GOT3 (cell line): ENCODE measurements around the gene DUSP22.

ENCODE experiments used
- DNase-seq: peaks from one replicate; lab custom pipeline; 2025; ENCODE audit warnings: mixed read lengths; lab: John Stamatoyannopoulos, UW

DUSP22 gene

DNA sequence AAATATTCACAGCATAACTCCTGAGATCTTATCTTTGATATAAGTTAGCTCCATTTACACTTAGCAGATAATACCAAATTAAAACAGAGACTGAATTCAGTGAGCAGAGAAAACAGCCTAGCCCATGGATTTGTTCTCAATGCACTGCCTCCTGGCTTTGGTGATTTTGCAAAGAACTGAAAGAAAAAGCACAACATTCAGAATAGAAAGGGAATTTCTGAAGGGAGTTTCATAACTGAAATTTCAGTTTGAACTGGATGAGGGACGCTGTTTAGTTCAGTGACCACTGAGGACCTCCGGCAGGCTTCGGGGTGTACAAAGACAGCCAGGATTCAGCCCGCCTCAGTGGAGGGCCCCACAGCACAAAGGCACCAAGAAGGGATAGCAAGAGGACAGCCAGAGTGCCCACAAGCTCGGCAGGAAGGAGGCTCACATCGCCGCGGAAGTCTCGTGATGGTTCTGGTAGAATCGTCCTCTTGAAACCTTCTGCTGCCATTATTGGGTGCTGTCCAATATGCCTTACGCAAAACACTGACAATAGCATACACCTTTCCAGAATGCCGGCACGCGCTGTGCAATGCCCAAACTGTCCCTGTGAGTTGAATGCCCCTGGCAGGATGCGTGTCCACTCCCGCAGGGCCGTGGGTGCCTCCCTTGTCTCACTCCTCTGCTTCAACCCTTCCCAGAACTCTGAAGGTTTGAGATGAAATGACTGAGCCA lies 89.6 kb downstream of the DUSP22 start:
- DNase-seq, result no peak

DNA sequence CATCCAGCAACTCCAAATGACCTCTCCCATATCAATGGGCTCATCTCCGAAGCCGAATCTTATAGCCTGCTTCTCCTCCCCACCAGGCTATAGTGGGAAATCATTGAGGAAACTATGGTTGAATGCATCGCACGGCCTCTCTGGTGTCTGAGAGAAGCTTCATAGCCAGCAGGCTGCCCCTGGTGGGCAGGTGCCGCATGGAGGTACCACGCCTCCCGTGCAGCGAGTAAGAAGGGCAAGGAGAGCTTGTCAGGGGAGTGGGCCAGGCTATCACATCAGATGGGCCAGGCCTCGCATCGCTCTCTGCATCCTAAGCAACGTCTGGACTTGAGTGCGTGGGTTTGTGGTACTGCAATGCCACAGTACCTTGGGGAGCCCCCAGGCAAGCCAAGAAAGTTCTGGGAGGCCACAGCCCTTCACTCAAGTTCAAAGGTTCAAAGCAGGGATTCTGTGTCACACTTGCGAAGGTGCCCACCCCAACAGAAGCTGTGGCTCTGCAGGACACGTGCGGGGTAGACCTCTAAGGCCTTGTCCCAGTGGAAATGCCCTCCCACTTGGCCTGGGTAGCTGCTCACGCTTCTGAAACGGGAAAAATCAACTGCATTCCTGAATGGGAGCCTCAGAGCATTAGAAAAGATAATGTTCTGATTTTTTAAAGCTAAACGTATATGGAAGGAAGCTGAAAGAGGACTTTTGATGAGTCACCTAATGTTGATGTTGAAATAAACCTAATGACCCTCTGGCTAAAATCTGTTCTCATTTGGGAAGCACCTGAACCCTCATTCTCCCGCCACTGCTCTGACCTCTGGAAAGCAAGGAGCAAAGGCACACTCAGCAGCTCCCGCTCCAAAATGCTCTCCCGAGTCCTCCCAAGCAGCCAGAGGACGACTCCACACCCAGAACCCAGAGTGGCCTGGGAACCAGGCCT lies 90.9 kb downstream of the DUSP22 start:
- DNase-seq, result no peak

DNA sequence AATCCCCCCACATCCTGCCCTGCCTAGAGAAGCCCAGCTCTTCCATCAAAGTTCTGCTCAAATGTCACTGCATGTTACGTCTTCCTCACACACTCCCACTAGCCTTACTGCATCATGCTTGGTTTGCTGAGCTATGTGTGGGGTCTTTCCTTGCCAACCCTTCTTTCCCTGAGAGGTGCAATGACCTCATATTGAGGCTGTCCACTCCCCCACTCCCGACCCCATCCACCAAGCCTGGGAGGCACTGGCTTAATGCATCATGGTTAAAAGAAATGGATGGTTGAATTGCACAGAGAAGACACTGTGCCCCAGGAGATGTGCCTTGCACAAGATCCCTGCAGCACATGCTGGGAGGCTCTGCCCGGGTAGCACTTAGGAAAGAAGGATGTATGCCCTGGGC lies 91.6 kb downstream of the DUSP22 start:
- DNase-seq, result no peak

DNA sequence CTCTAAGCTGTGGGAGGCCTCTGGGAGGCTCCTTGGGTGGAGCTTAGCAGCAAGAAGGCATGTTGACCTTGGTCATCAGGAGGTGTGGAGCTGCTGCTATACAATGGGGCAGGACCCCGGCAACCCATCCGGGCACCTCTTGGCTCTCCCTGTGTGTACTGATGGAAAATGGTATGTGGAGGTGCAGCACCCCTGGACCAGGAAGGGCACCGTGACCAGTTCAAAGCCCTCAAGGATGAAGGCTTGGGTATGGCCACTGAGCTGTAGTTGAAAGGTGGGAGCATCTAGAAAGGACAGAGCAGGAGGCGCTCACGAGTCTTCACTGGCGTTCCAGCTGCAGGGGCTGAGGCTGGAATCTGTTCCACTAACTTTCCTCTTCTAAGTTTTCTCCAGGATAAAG lies 92.6 kb downstream of the DUSP22 start:
- no peak for DNase-seq

DNA sequence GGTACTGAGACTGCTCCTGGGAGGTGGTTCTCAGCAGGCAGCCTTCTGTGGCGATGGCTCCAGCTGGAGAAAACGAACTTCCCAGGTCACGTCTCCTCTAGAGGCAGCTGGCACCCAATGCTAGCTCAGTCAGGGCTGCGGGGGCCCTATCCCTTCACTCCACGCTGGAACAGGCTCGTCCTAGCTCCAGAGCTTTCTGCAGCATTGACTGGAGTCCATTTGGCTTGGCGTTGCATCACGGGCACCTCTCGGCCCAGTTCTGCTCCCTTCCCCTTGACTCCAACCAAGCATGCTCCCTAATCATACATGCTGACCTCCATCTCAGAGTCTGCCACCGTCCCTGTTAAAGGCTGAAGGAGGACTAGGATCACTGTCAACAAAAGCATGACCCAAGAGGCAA lies 93.3 kb downstream of the DUSP22 start:
- DNase-seq, result no peak

DNA sequence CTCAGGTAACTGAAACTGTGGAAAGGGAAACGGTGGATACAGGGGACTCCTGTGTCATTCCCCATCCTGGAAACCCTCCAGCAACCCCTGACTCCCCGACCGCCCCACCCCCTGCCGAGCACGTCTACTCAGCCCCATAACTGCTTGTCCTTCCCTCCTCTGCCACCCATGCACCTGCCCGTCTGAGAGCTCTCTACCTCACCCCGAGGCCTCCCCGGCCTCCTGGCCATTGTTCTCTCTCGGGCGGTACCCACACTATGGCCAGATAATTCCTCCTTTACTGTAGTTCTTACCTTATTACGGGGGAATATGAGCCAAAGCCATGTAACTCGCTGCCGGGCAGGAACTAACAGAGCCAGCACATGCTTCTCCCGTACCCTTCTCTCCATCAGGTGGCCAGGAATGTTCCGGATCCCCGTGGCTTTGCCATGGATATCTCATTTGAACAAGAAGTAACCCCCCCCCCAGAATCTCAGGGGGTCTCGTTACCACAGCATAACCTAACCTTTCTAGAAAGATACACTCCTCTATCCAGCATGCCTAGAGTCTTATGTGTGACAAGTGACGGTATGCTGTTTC lies 94.5 kb downstream of the DUSP22 start:
- DNase-seq, result no peak

DNA sequence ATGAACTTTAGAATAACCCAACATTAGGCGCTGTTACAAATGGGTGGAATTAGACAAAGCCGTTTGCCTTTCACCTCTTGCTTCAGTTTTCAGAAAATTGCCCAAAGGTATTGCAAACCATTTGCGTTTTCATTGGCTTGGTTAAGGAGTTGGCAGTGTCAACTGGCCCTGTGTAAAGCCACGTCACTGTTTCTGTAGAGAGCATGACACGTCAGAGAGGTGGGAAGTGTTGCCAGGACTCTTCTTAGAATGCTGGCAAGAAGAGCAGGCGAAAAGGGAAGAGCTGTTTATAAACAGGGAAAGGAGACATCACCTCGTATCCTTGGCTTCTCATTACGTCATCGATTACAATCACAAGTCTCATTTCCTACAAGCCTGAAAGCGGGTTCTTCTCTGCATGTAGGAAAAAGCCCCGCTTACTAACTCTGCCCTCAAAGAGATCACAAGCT lies 95.0 kb downstream of the DUSP22 start:
- no peak for DNase-seq

DNA sequence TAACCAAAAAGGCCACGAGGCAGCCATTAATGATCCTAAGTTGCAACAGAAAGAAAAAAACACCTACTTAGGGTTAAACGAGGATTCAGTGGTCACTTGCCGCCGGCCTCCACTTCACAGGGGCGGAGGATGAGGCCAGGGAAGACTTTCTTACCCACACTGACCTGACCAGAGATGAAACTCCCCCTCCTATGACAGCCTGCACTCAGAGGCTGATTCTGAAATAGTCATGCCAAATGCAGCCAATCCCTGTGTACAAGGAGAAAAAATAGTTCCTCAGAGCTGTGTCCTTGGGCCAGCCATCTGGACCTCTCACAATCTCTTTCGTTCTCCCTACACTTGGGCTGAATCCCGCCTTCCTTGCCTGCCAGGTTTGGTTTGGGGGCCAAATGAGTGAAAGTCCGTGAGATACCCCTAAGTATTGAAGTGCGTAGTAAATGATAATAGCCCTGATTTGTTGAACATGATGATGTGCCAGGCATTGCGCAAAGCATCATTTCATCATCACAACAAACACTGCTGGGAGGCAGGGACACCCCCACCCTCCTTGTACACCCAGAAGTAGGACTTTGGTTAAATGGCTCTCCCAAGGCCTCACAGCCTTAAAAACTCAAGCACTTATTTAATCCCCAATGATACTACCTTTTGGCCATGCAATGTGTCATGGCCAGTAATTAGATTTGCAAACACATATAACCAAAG lies 96.1 kb downstream of the DUSP22 start:
- DNase-seq, result no peak

DNA sequence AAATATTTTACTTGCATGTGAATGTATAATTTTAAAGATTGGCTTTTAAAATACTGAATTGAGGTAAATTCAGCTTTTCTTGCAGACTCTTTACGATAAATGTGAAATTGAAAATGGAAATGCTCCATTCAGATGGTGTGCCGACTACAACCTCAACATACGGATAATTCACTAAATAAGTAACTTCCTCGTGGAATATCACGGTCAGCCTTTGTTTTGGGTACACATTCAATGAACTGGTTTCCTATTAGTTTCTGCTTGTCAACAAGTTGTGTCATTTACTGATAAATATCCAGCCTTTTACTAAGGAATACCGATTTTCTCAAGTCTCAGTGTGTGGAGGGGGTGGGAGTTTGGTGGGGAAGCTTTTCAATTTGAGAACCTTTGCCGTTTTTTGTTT lies 96.9 kb downstream of the DUSP22 start:
- no peak for DNase-seq

DNA sequence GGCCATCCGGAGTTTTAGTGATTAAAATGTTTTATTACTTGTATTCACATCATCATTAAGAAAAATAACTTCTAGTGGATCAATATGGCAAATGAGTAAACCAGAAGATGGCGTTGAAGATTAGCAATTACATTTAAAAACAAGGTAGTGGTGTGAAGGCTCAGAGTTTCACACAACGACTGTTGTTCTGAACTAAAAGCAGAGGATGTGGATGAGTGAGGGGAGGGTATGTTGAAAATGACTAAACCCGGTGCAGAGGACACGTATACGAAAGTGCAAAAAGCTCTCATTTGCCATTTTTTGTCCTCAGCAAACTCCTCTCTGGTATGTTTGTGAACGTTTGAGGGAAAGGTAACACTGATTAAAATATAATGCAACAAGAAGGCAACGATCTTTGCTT lies 97.3 kb downstream of the DUSP22 start:
- no peak for DNase-seq

DNA sequence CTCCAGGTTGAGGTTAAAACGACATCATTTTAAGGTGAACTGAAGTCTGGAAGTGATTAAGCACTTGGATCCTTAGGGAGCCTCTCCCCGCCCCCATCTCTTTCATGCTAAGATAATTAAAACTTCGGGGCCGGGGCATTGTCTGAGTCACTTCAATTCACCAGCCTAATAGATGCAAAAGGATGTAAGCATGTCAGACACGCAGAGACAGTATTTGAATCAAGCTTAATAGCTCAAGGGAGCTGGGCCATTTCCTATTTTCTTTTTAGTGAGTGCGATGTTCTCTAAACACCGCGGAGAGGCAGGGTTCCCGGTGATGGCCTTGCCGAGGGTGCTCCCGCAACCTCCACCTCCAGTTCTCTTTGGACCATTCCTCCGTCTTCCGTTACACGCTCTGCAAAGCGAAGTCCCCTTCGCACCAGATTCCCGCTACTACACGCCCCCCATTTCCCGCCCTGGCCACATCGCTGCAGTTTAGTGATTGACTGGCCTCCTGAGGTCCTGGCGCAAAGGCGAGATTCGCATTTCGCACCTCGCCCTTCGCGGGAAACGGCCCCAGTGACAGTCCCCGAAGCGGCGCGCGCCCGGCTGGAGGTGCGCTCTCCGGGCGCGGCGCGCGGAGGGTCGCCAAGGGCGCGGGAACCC lies 98.7 kb downstream of the DUSP22 start:
- DNase-seq, result no peak

DNA sequence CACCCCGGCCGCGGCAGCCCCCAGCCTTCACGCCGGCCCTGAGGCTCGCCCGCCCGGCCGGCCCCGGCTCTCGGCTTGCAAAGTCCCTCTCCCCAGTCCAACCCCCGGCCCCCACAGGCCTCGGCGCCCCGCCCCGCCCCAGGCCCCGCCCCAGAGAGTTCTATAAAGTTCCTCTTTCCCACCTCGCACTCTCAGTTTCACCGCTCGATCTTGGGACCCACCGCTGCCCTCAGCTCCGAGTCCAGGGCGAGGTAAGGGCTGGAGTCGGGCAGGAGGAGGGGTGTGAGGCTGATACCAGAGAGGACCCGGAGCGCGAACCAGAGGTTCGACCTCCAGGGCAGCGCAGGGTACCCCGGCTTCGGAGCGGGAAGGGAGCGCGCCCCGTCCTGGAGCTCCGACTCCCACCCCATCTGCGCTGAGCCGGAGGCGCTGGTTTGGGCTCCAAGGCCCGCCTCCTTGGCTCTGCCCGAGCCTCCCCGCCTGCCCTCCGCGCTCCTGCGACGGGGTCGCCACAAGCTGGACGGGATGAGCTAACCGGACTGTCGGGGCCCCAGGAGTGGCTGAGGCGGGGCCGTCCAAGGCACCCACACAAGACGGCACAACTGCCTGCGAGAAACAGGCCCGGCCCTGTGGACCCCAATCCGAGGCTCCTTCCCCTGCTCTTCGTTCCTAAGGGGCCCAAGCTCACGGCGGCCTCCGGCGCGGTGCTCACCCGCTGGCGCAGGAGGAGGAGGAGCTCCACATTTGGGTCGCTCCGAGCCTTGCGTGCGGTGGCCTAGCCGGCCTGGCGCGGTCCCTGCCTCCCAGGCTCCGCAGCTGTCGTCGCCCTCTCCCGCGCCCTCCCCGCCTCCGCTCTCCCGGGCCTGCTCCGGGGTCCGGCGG lies 99.5 kb downstream of the DUSP22 start, which contains the start of gene IRF4:
Gene IRF4, plus strand, starts transcription at position 194 of the 882 bp plus-strand sequence. CDS start 1,401 bp downstream, outside the sequence.
- no peak for DNase-seq

DNA sequence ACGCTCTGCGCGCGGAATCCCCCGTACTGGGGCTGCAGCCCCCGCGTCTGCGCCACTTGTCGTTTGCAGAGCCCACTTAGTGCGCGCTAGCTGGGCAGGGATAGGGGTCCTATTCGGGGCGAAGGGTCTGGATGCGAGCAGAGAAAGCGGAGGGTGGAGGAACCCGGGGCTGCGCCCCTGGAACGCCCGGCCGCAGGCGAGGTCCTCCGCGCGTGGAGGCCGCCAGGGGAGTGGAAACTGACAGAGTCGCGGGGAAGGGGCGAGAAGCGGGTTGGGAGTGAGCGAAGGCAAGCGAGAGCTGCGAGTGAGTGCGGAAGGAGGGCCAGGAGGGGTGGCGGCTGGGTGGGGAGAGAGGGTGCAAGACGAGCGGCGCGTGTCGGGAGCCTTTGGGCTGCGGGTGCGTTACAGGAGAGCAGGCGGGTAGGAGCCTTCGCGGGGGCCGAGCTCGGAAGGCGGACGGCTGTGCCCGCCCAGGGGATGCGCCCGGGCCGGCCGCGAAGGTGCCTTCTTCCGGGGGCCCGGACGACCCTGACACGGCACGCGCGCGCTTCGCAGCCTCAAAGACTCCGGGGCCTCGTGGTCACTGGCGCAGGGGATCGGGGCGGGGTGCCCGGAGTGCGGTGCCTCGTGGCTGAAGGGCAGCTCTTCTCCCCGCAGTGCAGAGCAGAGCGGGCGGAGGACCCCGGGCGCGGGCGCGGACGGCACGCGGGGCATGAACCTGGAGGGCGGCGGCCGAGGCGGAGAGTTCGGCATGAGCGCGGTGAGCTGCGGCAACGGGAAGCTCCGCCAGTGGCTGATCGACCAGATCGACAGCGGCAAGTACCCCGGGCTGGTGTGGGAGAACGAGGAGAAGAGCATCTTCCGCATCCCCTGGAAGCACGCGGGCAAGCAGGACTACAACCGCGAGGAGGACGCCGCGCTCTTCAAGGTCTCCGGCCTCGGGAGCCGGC lies 100.4 kb downstream of the DUSP22 start:
- no peak for DNase-seq

DNA sequence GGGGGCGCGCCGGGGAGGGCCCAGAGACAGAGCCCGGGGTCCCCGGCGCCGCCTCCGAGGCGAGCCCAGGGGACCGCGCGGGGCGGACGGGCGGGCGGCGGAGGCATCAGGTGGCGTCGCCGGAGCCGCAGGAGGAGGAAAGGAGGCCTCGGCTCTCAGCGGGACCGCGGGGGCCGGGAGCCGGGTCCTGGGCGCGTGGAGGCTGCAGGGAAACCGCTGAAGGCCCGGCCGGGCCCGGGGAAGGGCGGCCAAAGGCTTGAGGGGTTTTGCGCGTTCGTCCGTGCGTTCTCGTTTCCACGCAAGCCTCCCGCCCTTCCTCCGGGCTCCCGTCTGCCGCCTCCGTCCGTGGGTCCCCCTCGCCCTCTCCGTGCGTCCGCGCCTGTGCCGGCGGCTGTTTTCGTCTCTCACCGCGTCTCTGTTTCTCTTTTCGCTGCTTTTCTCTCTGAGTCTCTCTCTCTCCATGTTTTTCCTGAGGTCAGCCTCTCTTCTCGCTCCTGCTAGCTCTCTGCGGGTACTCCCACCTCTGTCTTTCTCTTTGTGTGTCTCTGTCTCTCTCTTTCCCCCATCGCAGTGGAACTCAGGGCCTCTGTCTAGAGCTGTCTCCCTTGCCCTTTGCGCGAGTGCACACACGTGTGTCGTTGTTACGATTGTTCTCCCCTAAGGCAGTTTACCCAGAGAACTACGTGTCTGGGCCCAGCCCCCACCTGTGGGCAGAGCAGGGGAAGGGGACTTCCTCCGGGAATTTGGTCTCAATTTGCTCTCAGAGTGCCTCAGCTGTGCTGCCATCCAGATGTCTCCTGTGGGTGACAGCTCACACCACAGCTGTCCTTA lies 101.3 kb downstream of the DUSP22 start:
- DNase-seq, result no peak

DNA sequence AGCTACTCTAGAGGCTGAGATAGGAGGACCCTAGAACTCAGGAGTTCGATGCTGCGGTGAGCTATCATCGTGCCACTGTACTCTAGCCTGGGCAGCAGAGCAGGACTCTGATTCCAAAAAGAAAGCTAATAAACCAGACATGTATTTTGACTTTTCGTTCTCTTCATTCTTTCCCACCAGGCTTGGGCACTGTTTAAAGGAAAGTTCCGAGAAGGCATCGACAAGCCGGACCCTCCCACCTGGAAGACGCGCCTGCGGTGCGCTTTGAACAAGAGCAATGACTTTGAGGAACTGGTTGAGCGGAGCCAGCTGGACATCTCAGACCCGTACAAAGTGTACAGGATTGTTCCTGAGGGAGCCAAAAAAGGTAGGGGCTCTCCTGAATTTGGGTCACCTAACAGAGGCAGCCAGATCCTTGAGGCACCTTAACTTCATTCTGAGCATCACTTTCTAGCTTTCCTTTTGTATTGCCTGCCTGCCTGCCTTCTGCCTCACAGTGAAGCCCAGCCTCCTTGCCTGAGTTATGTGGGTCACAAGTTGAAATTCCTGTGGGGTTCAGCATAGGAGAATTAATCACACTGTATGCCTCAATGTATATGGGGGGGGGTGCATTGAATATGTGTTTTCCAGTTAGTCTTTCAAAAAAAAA lies 102.5 kb downstream of the DUSP22 start:
- no peak for DNase-seq

DNA sequence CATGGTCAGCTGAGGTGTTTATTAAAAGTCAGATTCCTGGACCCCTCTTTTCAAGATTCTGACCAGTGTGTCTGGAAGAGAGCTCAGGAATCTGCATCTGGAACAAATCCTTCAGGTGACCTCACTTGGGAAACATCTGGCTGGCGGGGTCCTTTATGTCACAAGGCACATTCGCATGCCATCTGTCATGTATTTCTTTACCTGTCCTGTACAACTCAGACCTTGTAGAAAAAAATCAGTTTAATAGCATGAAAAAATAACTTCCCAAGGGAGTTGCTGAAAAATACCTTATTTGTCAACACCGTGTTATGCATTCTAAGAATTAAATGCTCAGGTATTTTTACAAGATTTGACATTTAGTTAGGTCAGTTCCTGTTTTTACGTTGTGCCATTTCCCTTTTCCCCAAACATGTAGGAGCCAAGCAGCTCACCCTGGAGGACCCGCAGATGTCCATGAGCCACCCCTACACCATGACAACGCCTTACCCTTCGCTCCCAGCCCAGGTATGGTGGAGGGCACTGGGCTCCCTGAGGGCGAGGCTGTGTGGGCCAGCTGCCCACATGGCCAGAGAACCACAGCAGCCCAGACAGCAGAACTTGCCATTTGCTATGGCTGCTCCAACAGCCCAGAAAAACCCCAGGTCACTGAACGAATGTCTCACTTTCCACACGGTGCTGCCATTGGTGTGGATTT lies 103.3 kb downstream of the DUSP22 start:
- DNase-seq, result no peak

DNA sequence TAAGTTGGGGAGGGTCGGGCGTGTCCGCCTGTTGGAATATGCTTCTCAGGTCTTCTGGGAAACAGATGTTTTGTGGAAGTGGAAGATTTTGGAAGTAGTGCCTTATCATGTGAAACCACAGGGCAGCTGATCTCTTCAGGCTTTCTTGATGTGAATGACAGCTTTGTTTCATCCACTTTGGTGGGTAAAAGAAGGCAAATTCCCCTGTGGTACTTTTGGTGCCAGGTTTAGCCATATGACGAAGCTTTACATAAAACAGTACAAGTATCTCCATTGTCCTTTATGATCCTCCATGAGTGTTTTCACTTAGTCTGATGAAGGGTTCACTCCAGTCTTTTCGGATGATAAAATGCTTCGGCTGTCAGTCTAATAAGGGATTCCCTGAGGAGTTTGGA lies 103.8 kb downstream of the DUSP22 start:
- no peak for DNase-seq
